NCI-H446 treated with DMSO at 0.1 percent for 48 hours (cell line): ENCODE measurements around the gene KCNQ1.

Experiments
- DNase-seq: peaks from one replicate; lab custom pipeline; 2025; lab: John Stamatoyannopoulos, UW

Gene KCNQ1

GRCh38 chr11:2766166-2766565, 321.4 kb downstream of the KCNQ1 start:
- DNase-seq, result no peak

GRCh38 chr11:2767071-2767470, 322.3 kb downstream of the KCNQ1 start:
- no peak for DNase-seq

GRCh38 chr11:2767801-2768200, 323.0 kb downstream of the KCNQ1 start:
- no peak for DNase-seq

- DNase-seq, result no peak
Measured at GRCh38 chr11:2768471-2769408, 323.9 kb downstream of the KCNQ1 start.

- no peak for DNase-seq
Measured at GRCh38 chr11:2769409-2770095, 324.7 kb downstream of the KCNQ1 start.

- DNase-seq, result no peak
Measured at GRCh38 chr11:2770096-2770751, 325.4 kb downstream of the KCNQ1 start.

- DNase-seq, result no peak
Measured at GRCh38 chr11:2770761-2771301, 326.0 kb downstream of the KCNQ1 start.

- DNase-seq, result no peak
Measured at GRCh38 chr11:2771758-2772466, 327.1 kb downstream of the KCNQ1 start.

- DNase-seq, result no peak
Measured at GRCh38 chr11:2772544-2773031, 327.8 kb downstream of the KCNQ1 start.

GRCh38 chr11:2774173-2775082, 329.6 kb downstream of the KCNQ1 start:
- no peak for DNase-seq

GRCh38 chr11:2775083-2775625, 330.3 kb downstream of the KCNQ1 start:
- no peak for DNase-seq

- no peak for DNase-seq
Measured at GRCh38 chr11:2775626-2776350, 331.0 kb downstream of the KCNQ1 start.

- DNase-seq, result no peak
Measured at GRCh38 chr11:2776351-2777061, 331.7 kb downstream of the KCNQ1 start.

GRCh38 chr11:2777386-2777785, 332.6 kb downstream of the KCNQ1 start:
- no peak for DNase-seq

- DNase-seq, result no peak
Measured at GRCh38 chr11:2777871-2778629, 333.2 kb downstream of the KCNQ1 start.

- peak; percentile 78 for DNase-seq
Measured at GRCh38 chr11:2778630-2779498, 334.1 kb downstream of the KCNQ1 start.

- DNase-seq, result no peak
Measured at GRCh38 chr11:2779499-2779980, 334.7 kb downstream of the KCNQ1 start.
